Hepatocyte (in vitro differentiated cells): ENCODE results near the gene ATP9B.

Experiments
- CTCF ChIP-seq: fragments of 200-600 bp; sonication (generic); IDR thresholded peaks from 2 replicates; pipeline ENCODE4 v1.5.1; 2016; ENCODE audit warnings: antibody characterized with exemption, mild to moderate bottlenecking; ENCODE audit not compliant: poor library complexity
- EZH2phosphoT487 ChIP-seq: fragments of 200-600 bp; sonication (generic); IDR thresholded peaks from one replicate; pipeline ENCODE4 v1.6.1; 2018; ENCODE audit warnings: antibody characterized with exemption, mild to moderate bottlenecking, low read depth, moderate library complexity; ENCODE audit not compliant: unreplicated experiment, severe bottlenecking

- TF ChIP-seq EZH2phosphoT487 (no peak), CTCF (no peak)
Measured at GRCh38 chr18:79058007-79058406, 11.2 kb upstream of the ATP9B start.
